ENCODE data around the gene ZNRD2. TPM values are rescaled to one million over a fixed set of nuclear protein-coding genes. Genes with fewer than 3 reads are reported as not detected.
A peak's percentile ranks its signal among the peaks of the same experiment; 100 is the strongest.

ZNRD2 gene
- total RNA-seq, 6 donors from 2014 or later, result 22.6 to 60.7 (median 39.7) TPM

- DNase-seq, result no peak
- WGBS, 2 donors, result 82 to 100% methylated on average over 3 to 8 of the region's 9 CpGs
- Histone ChIP-seq H3K27me3 (no peaks in the 10 kb centered on the region), H3K4me3 (no peak overlapping the region), H3K9me3 (no peaks in the 10 kb centered on the region), H3K4me1 (peaks cover 25 to 66% (median 37%) of the 10 kb centered on the region in 4 donors), H3K27ac (peak overlapping the region in 1 of 4 donors; percentile 40), H3K36me3 (peaks cover 0 to 23% (median 11%) of the 10 kb centered on the region in 4 donors)
- ATAC-seq (ENCODE audit: low FRiP score in 2 of 2), result peak in 1 of 2 donors; percentile 12
- TF ChIP-seq CTCF (IDR thresholded peaks at IDR 0.05) (no peak), POLR2AphosphoS5 (IDR thresholded peaks at IDR 0.05) (no peak), POLR2A (IDR thresholded peaks at IDR 0.05) (no peak), EP300 (IDR thresholded peaks at IDR 0.05) (no peak)
These were observed 17.8 kb upstream of the ZNRD2 start for GRCh38 chr11:65552388-65552951.

GRCh38 chr11:65553301-65554001 lies 16.8 kb upstream of the ZNRD2 start:
- no peaks in the 10 kb centered on the region for H3K27me3 ChIP-seq
- TF ChIP-seq POLR2AphosphoS5 (IDR thresholded peaks at IDR 0.05) (no peak), CTCF (IDR thresholded peaks at IDR 0.05) (no peak), EP300 (IDR thresholded peaks at IDR 0.05) (no peak), POLR2A (IDR thresholded peaks at IDR 0.05) (no peak)
- peak overlapping the region in 1 of 4 donors; percentile 40 for H3K27ac ChIP-seq
- H3K4me1 ChIP-seq, result peaks cover 26 to 71% (median 39%) of the 10 kb centered on the region in 4 donors
- no peaks in the 10 kb centered on the region for H3K9me3 ChIP-seq
- H3K4me3 ChIP-seq, result no peak overlapping the region
- DNase-seq (peak in 1 of 2 donors; percentile 84), ATAC-seq (ENCODE audit: low FRiP score in 2 of 2) (no peak)
- WGBS, 2 donors, result 68 to 82% methylated on average over 19 to 20 of the region's 37 CpGs
- H3K36me3 ChIP-seq, result peaks cover 0 to 19% (median 9%) of the 10 kb centered on the region in 4 donors

- H3K27me3 ChIP-seq, result no peaks in the 10 kb centered on the region
- DNase-seq (no peak), ATAC-seq (ENCODE audit: low FRiP score in 2 of 2) (no peak)
- no peaks in the 10 kb centered on the region for H3K9me3 ChIP-seq
- TF ChIP-seq POLR2A (IDR thresholded peaks at IDR 0.05) (no peak), POLR2AphosphoS5 (IDR thresholded peaks at IDR 0.05) (no peak), EP300 (IDR thresholded peaks at IDR 0.05) (no peak), CTCF (IDR thresholded peaks at IDR 0.05) (no peak)
- peaks cover 34 to 79% (median 47%) of the 10 kb centered on the region in 4 donors for H3K4me1 ChIP-seq
- H3K36me3 ChIP-seq, result peaks cover 0 to 14% (median 5%) of the 10 kb centered on the region in 4 donors
- H3K27ac ChIP-seq, result peak overlapping the region in 1 of 4 donors; percentile 97
- WGBS, 2 donors, result 86 to 87% methylated on average over 15 to 16 of the region's 27 CpGs
- no peak overlapping the region for H3K4me3 ChIP-seq
These were observed 16.0 kb upstream of the ZNRD2 start for GRCh38 chr11:65554057-65554818.

- Histone ChIP-seq H3K9me3 (no peaks in the 10 kb centered on the region), H3K27me3 (no peaks in the 10 kb centered on the region), H3K36me3 (peaks cover 0 to 14% (median 5%) of the 10 kb centered on the region in 4 donors), H3K4me3 (no peak overlapping the region), H3K27ac (peak overlapping the region; percentile 7 to 97 (median 90)), H3K4me1 (peaks cover 41 to 86% (median 52%) of the 10 kb centered on the region in 4 donors)
- 73 to 84% methylated on average over 4 of the region's 4 CpGs for WGBS, 2 donors
- ATAC-seq (ENCODE audit: low FRiP score in 2 of 2), result no peak
- no peak for DNase-seq
- TF ChIP-seq POLR2AphosphoS5 (IDR thresholded peaks at IDR 0.05), result no peak
- TF ChIP-seq EP300 (IDR thresholded peaks at IDR 0.05), result no peak
- TF ChIP-seq POLR2A (IDR thresholded peaks at IDR 0.05), result no peak
- no peak for TF ChIP-seq CTCF (IDR thresholded peaks at IDR 0.05)
These were observed 15.3 kb upstream of the ZNRD2 start for GRCh38 chr11:65554842-65555430.

Data from upper lobe of left lung (tissue), 6 donors.